Smooth muscle cell (in vitro differentiated cells): ENCODE data around the gene WDR54. TPM values are rescaled to one million over a fixed set of nuclear protein-coding genes. Genes with fewer than 3 reads are reported as not detected.
A peak's percentile ranks its signal among the peaks of the same experiment; 100 is the strongest.
"Not testable (repeated sequence)": the region's sequence is repeated elsewhere in the genome, so short reads cannot be mapped to it uniquely, and the experiment has no call there.

Source experiments
- DNase-seq: peaks from one replicate; lab custom pipeline; 2025; ENCODE audit not compliant: unreplicated experiment; lab: John Stamatoyannopoulos, UW
- H2AFZ ChIP-seq: fragments of 200-600 bp; sonication (generic); 2 replicates; pipeline ENCODE4 v1.6.0; 2016; ENCODE audit warnings: antibody characterized with exemption, low read depth, mild to moderate bottlenecking
- H3F3A ChIP-seq: fragments of 200-600 bp; sonication (generic); 2 replicates; pipeline ENCODE4 v1.6.0; 2017; ENCODE audit warnings: antibody characterized with exemption, low read depth
- H3K27ac ChIP-seq: fragments of 200-600 bp; sonication (generic); 2 replicates; pipeline ENCODE4 v1.5.1; 2016; ENCODE audit warnings: low read depth, mild to moderate bottlenecking
- H3K27me3 ChIP-seq: fragments of 200-600 bp; sonication (generic); 2 replicates; pipeline ENCODE4 v1.6.1; 2016; ENCODE audit warnings: low read depth, mild to moderate bottlenecking
- H3K36me3 ChIP-seq: fragments of 200-600 bp; sonication (generic); 2 replicates; pipeline ENCODE4 v1.5.1; 2016; ENCODE audit warnings: low read depth
- H3K4me1 ChIP-seq: fragments of 200-600 bp; sonication (generic); 2 replicates; pipeline ENCODE4 v1.5.1; 2016; ENCODE audit warnings: low read depth
- H3K4me2 ChIP-seq: fragments of 200-600 bp; sonication (generic); 2 replicates; pipeline ENCODE4 v1.6.0; 2016; ENCODE audit warnings: mild to moderate bottlenecking
- H3K4me3 ChIP-seq: fragments of 200-600 bp; sonication (generic); 2 replicates; pipeline ENCODE4 v1.5.1; 2016; ENCODE audit warnings: mild to moderate bottlenecking
- H3K79me2 ChIP-seq: fragments of 200-600 bp; sonication (generic); 2 replicates; pipeline ENCODE4 v1.6.0; 2016; ENCODE audit warnings: low read depth, mild to moderate bottlenecking
- H3K9ac ChIP-seq: fragments of 200-600 bp; sonication (generic); 2 replicates; pipeline ENCODE4 v1.6.0; 2016; ENCODE audit warnings: low read depth
- H3K9me3 ChIP-seq: fragments of 200-600 bp; sonication (generic); replicated peaks from 2 replicates; pipeline ENCODE4 v1.5.1; 2016; ENCODE audit warnings: low read depth
- H4K20me1 ChIP-seq: fragments of 200-600 bp; sonication (generic); 2 replicates; pipeline ENCODE4 v1.6.0; 2016; ENCODE audit warnings: low read depth
- WGBS: methylation state at CpG from one replicate; pipeline ENCODE4 v1.1.7; 2016; ENCODE audit warnings: low lambda C conversion rate; 5-methylcytosine and 5-hydroxymethylcytosine counted together
- polyA plus RNA-seq: library from polyadenylated mRNA; unstranded; fragments of >200 nt; fragmentation: Nextera tagmentation; extraction: Ambion mirVana; gene quantifications from 2 replicates; pipeline ENCODE4 v1.2.1, GENCODE V29; 2016
- total RNA-seq: library from RNA; depleted of rRNA; stranded (reverse); fragments of >200 nt; gene quantifications from 2 replicates; pipeline ENCODE4 v1.2.3, GENCODE V29; 2014
- TF ChIP-seq, protein P1 (sequence below): fragments of 200-600 bp; sonication (generic); IDR thresholded peaks from 2 replicates; pipeline ENCODE4 v1.5.1; 2017; ENCODE audit warnings: borderline replicate concordance, mild to moderate bottlenecking, antibody characterized with exemption; ENCODE audit not compliant: insufficient read depth, poor library complexity, severe bottlenecking

The WDR54 gene
- total and polyA plus RNA-seq, 2 experiments from 2014 or later = 52.3 to 59.2 TPM

DNA sequence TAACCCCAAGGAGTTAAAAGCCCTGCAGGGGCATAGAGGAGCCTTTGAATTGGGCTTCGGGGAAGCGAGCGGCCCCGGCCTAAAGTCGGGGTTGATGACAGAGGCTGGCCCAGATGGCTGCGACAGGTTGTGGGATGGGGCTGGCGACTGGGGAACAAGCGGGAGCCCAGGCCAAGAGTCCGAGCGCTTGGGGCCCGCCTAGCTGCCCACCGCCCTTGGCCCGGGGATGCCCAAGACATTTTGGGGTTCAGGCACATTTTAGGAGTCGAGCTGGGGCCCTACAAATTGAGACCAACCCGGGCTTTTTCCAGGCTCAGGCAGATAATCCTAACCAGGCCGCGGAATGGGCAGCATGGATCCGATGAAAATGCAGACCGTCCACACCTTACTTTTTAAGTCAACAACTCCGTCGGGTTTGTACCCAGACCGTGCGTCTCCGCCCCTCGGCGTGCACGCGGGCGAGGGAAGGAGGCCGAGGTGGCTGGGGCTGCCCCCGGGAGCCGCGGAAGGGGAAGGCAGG is 19.7 kb downstream of the WDR54 start:
- no peaks in the 10 kb centered on the region for H3K36me3 ChIP-seq
- peaks cover 30% of the 10 kb centered on the region for H3K4me1 ChIP-seq
- DNase-seq = no peak
- TF ChIP-seq, protein P1, sequence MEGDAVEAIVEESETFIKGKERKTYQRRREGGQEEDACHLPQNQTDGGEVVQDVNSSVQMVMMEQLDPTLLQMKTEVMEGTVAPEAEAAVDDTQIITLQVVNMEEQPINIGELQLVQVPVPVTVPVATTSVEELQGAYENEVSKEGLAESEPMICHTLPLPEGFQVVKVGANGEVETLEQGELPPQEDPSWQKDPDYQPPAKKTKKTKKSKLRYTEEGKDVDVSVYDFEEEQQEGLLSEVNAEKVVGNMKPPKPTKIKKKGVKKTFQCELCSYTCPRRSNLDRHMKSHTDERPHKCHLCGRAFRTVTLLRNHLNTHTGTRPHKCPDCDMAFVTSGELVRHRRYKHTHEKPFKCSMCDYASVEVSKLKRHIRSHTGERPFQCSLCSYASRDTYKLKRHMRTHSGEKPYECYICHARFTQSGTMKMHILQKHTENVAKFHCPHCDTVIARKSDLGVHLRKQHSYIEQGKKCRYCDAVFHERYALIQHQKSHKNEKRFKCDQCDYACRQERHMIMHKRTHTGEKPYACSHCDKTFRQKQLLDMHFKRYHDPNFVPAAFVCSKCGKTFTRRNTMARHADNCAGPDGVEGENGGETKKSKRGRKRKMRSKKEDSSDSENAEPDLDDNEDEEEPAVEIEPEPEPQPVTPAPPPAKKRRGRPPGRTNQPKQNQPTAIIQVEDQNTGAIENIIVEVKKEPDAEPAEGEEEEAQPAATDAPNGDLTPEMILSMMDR = no peak
- H3K79me2 ChIP-seq = peaks cover 43% of the 10 kb centered on the region
- no peaks in the 10 kb centered on the region for H3K9me3 ChIP-seq
- peak overlapping the region; percentile 96 for H3K4me2 ChIP-seq
- H3K4me3 ChIP-seq = peak overlapping the region; percentile 61
- H3K9ac ChIP-seq = peak overlapping the region; percentile 82
- peaks cover 35% of the 10 kb centered on the region for H4K20me1 ChIP-seq
- H2AFZ ChIP-seq = peak overlapping the region; percentile 93
- H3F3A ChIP-seq = peaks cover 15% of the 10 kb centered on the region
- WGBS = 3% methylated on average over 33 of the region's 33 CpGs
- H3K27ac ChIP-seq = peak overlapping the region; percentile 93
- H3K27me3 ChIP-seq = no peaks in the 10 kb centered on the region

DNA sequence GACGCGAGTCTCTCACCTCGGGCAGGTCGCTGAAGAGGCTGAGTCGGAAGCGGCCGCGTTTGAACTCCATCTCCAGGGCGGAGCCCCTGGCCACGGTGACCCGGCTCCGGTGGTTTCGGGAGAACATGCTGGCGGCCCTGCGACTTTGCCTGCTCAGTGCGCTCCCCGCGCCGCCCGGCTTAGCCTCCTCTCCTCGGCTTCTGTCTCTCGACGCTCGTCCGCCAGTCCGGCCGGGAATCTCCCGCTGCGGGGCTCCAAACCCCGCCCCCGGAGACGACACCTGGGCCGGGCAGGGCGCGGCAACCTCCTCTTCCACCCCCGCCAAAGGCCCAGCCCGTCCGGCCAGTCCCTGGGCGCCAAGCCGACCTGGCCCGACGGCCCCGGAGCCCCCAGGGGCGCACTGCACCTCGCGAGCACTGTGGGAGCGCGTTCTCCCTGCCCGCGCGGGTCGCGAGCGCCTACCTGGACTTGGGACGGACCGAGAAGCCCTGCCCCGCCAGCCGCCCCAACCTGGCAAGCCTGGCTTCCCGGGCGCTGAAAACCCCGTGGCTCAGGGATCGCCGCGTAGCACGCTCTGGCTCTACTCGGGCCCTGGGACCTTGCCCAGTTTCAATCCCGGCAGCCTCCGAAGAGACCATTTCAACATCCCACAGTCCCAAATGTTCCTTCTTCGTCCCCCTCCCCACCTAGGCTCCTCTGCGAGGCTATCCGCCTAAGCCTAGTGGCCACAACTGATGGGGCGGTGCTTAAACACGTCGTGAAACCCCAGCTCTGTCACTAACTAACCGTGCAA is 20.4 kb downstream of the WDR54 start, which contains the start of gene RTKN:
TSS of gene RTKN (minus strand) at position 248 of the 793 bp plus-strand sequence. CDS start at position 127, 121 bp downstream.
- Histone ChIP-seq H3K4me2 (peak within 1 kb of the TSS; percentile 96), H3F3A (peaks cover 15% of the 10 kb centered on the region), H3K79me2 (peaks cover 37% of the 10 kb centered on the region), H3K4me1 (peaks cover 27% of the 10 kb centered on the region), H3K4me3 (peak within 1 kb of the TSS; percentile 61), H3K27ac (peak within 1 kb of the TSS; percentile 93), H4K20me1 (peaks cover 29% of the 10 kb centered on the region), H3K9ac (peak within 1 kb of the TSS; percentile 82), H3K36me3 (no peaks in the 10 kb centered on the region), H2AFZ (peak within 1 kb of the TSS; percentile 93), H3K27me3 (no peaks in the 10 kb centered on the region), H3K9me3 (no peaks in the 10 kb centered on the region)
- TF ChIP-seq, protein P1 = no peak
- no peak for DNase-seq
- WGBS = 1% methylated on average over 62 of the region's 75 CpGs

DNA sequence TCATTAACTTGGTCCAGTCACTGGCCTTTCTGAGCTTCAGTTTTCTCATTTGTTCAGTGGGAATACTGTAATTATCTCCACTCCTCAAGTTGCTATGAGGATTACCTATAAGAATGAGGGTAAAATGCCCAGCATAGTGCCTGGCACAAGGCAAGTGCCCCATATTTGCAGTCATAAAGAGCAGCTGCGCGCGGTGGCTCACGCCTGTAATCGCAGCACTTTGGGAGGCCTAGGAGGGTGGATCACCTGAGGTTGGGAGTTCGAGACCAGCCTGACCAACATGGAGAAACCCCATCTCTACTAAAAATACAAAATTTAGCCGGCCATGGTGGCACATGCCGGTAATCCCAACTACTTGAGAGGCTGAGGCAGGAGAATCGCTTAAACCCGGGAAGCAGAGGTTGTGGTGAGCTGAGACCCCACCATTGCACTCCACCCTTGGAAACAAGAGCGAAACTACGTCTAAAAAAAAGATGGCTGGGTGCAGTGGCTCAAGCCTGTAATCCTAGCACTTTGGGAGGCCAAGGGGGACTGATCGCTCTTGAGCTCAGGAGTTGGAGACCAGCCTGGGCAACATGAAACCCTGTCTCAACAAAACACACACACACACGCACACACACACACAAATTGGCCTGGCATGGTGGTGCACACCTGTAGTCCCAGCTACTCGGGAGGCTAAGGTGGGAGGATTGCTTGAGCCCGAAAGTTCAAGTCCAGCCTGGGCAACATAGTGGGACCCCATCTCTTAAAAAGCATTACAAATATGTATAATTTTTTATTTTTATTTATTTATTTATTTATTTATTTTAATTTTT is 21.2 kb downstream of the WDR54 start:
- DNase-seq, H3K27me3 ChIP-seq, H3K36me3 ChIP-seq, H3K9me3 ChIP-seq: not testable (repeated sequence)
- H3K9ac ChIP-seq = peak overlapping the region; percentile 82
- peak overlapping the region; percentile 93 for H3K27ac ChIP-seq
- H4K20me1 ChIP-seq = peaks cover 21% of the 10 kb centered on the region
- peaks cover 15% of the 10 kb centered on the region for H3F3A ChIP-seq
- peaks cover 19% of the 10 kb centered on the region for H3K4me1 ChIP-seq
- peak overlapping the region; percentile 61 for H3K4me3 ChIP-seq
- WGBS = 86% methylated on average over 16 of the region's 16 CpGs
- H3K79me2 ChIP-seq = peaks cover 28% of the 10 kb centered on the region
- peak overlapping the region; percentile 96 for H3K4me2 ChIP-seq
- peak overlapping the region; percentile 93 for H2AFZ ChIP-seq
